HepG2 (cell line): Measurements from ENCODE around the gene METTL27. TPM values are rescaled to one million over a fixed set of nuclear protein-coding genes. Genes with fewer than 3 reads are reported as not detected.
A peak's percentile ranks its signal among the peaks of the same experiment; 100 is the strongest.

Experiments
- ATAC-seq: fragments of 200-7000 bp; cut with Tn5 transposase; 3 replicates; pipeline ENCODE4 v1.9.1; 2020; ENCODE audit warnings: mild to moderate bottlenecking, moderate library complexity
- Bru-seq: library from RNA; stranded (reverse); fragments of 400-500 nt; gene quantifications from one replicate; lab custom pipeline; 2021; lab: Mats Ljungman, UMichigan
- BruChase-seq, 2 experiments: library from RNA; stranded (reverse); fragments of 400-500 nt; gene quantifications; one replicate each; lab custom pipeline; 2021; lab: Mats Ljungman, UMichigan
- BruUV-seq: library from RNA; stranded (reverse); fragments of 400-500 nt; replicated peaks from 2 replicates; lab custom pipeline; 2021; lab: Mats Ljungman, UMichigan
- CTCF ChIA-PET: fragments of 300-600 bp; formaldehyde crosslinking; extraction: SDS; loops from one replicate; lab custom pipeline; 2021; ENCODE audit warnings: low total read pairs, inconsistent platforms, low intra/inter-chr PET ratio; lab: Yijun Ruan, JAX
- POLR2A ChIA-PET: fragments of 350-600 bp; sonication (Branson Sonifier 250); formaldehyde crosslinking; loops from one replicate; lab custom pipeline; 2020; ENCODE audit warnings: antibody characterized with exemption, inconsistent platforms; lab: Yijun Ruan, JAX
- DNase-seq: peaks from one replicate; pipeline ENCODE4 v3.0.0-alpha.2; 2015; ENCODE audit warnings: low spot score
- FAIRE-seq: peaks from 3 replicates; lab custom pipeline; 2011; peaks lifted over from hg19 to GRCh38; lab: Jason Lieb, UNC
- H2AFZ ChIP-seq: one replicate; pipeline ENCODE4 v1.6.1; 2011; ENCODE audit warnings: low read length, inconsistent platforms
- H3K27ac ChIP-seq: fragments of 300-600 bp; 3 replicates; pipeline ENCODE4 v1.8.0; 2011; ENCODE audit warnings: mixed run types, mild to moderate bottlenecking, mixed read lengths, low read length, inconsistent platforms; ENCODE audit not compliant: insufficient read depth; ENCODE audit errors: extremely low read length
- H3K27me3 ChIP-seq, 2 experiments: fragments of 200-600 bp in 1 of 2; 2 replicates in 1 of 2; 3 replicates in 1 of 2; pipeline versions ENCODE4 v1.6.0 to v1.8.0; 2011; ENCODE audit warnings: low read length in 2 of 2, mild to moderate bottlenecking in 2 of 2, moderate library complexity in 2 of 2, inconsistent platforms in 1 of 2; ENCODE audit not compliant: insufficient read depth in 2 of 2, control insufficient read depth in 1 of 2
- H3K36me3 ChIP-seq, 2 experiments: fragments of 200-600 bp in 1 of 2; replicated peaks in 1 of 2; 2 replicates in 1 of 2; 3 replicates in 1 of 2; pipeline versions ENCODE4 v1.5.1 to v1.8.0; 2011; ENCODE audit warnings: low read length in 2 of 2, inconsistent platforms in 1 of 2; ENCODE audit not compliant: insufficient read depth in 2 of 2, control insufficient read depth in 1 of 2
- H3K4me1 ChIP-seq: 2 replicates; pipeline ENCODE4 v1.5.1; 2012; ENCODE audit warnings: low read length, inconsistent platforms; ENCODE audit not compliant: insufficient read depth
- H3K4me2 ChIP-seq: 2 replicates; pipeline ENCODE4 v1.6.0; 2011; ENCODE audit warnings: low read depth, low read length, inconsistent platforms
- H3K4me3 ChIP-seq, 3 experiments: fragments of 200-600 bp in 1 of 3; sonication (generic), shearing (Covaris generic) in 1 of 3; replicated peaks in 1 of 3; 2 replicates each; pipeline ENCODE4 v1.5.1; 2011 to 2016; ENCODE audit warnings: low read length in 3 of 3, inconsistent platforms in 2 of 3, low read depth in 2 of 3, mild to moderate bottlenecking in 2 of 3, control low read depth in 1 of 3, mixed read lengths in 1 of 3; ENCODE audit not compliant: insufficient read depth in 1 of 3
- H3K79me2 ChIP-seq: one replicate; pipeline ENCODE4 v1.6.1; 2011; ENCODE audit warnings: low read length, inconsistent platforms; ENCODE audit not compliant: insufficient read depth
- H3K9ac ChIP-seq: 2 replicates; pipeline ENCODE4 v1.6.0; 2011; ENCODE audit warnings: mild to moderate bottlenecking, low read depth, low read length, inconsistent platforms; ENCODE audit not compliant: insufficient read depth
- H3K9me3 ChIP-seq: 2 replicates; pipeline ENCODE4 v1.5.1; 2012; ENCODE audit warnings: mild to moderate bottlenecking, low read length
- H4K20me1 ChIP-seq: 2 replicates; pipeline ENCODE4 v1.6.0; 2011; ENCODE audit warnings: inconsistent platforms, mild to moderate bottlenecking, low read length, moderate library complexity; ENCODE audit not compliant: insufficient read depth
- KLF12 ChIP-seq: sonication (generic); formaldehyde crosslinking; IDR thresholded peaks from 2 replicates; pipeline ENCODE4 v1.4.0; 2020; ENCODE audit warnings: missing genetic modification reagents, borderline replicate concordance
- LCORL ChIP-seq, 2 experiments: fragments of 450-650 bp in 1 of 2; sonication (generic) in 1 of 2; formaldehyde crosslinking in 1 of 2; IDR thresholded peaks; 2 replicates each; pipeline versions ENCODE4 v1.5.0 to v1.6.1; 2017 to 2020; ENCODE audit warnings: antibody characterized with exemption in 1 of 2, missing genetic modification reagents in 1 of 2
- MTA1 ChIP-seq: sonication (generic); formaldehyde crosslinking; IDR thresholded peaks from 2 replicates; pipeline ENCODE4 v1.4.0; 2020; ENCODE audit warnings: missing genetic modification reagents, mild to moderate bottlenecking, borderline replicate concordance
- PHF21A ChIP-seq: sonication (generic); formaldehyde crosslinking; IDR thresholded peaks from 2 replicates; pipeline ENCODE4 v1.5.0; 2020; ENCODE audit warnings: mild to moderate bottlenecking, missing genetic modification reagents
- SOX6 ChIP-seq, 2 experiments: fragments of 450-650 bp in 1 of 2; sonication (generic) in 1 of 2; formaldehyde crosslinking in 1 of 2; IDR thresholded peaks; 2 replicates each; pipeline versions ENCODE4 v1.4.0 to v1.6.1; 2017 to 2020; ENCODE audit warnings: antibody characterized with exemption in 1 of 2, mild to moderate bottlenecking in 1 of 2, missing genetic modification reagents in 1 of 2
- TFDP1 ChIP-seq: IDR thresholded peaks from 2 replicates; pipeline ENCODE4 v1.6.1; 2016; ENCODE audit warnings: missing compliant biosample characterization, missing genetic modification reagents, borderline replicate concordance
- TRIM22 ChIP-seq: fragments of 450-650 bp; IDR thresholded peaks from 2 replicates; pipeline ENCODE4 v1.6.1; 2017
- ZNF326 ChIP-seq: sonication (generic); formaldehyde crosslinking; IDR thresholded peaks from 2 replicates; pipeline ENCODE4 v1.4.0; 2020; ENCODE audit warnings: missing genetic modification reagents, borderline replicate concordance
- ZNF362 ChIP-seq: sonication (generic); formaldehyde crosslinking; IDR thresholded peaks from 2 replicates; pipeline ENCODE4 v1.4.0; 2020; ENCODE audit warnings: missing genetic modification reagents, mild to moderate bottlenecking, borderline replicate concordance
- ZNF557 ChIP-seq: sonication (generic); formaldehyde crosslinking; IDR thresholded peaks from 2 replicates; pipeline ENCODE4 v1.4.0; 2020; ENCODE audit warnings: missing genetic modification reagents
- WGBS: methylation state at CpG from one replicate; pipeline ENCODE4 v1.1.6; 2017; ENCODE audit warnings: low lambda C conversion rate; 5-methylcytosine and 5-hydroxymethylcytosine counted together
- in situ Hi-C: cut with HindIII; loops from 2 replicates; pipeline ENCODE4 v1.10.0; 2017; ENCODE audit warnings: low pct_unique_long_range_greater_than_20kb; ENCODE audit not compliant: extremely low pct_ligation_motif_present
- intact Hi-C: fragments of 100-400 bp; cut with micrococcal nuclease; formaldehyde crosslinking; loops from one replicate; pipeline ENCODE4 v1.10.0; 2022; ENCODE audit not compliant: unreplicated experiment
- long read RNA-seq, 2 experiments: library from RNA in 1 of 2; library from polyadenylated mRNA in 1 of 2; stranded (forward) in 1 of 2; unstranded in 1 of 2; transcript quantifications; one replicate each; pipeline ENCODE4 v2.0.0, GENCODE V29; 2019 to 2022
- polyA minus RNA-seq, 3 experiments: library from RNA; depleted of rRNA, polyadenylated mRNA; stranded (reverse); fragments of >200 nt; gene quantifications; 2 replicates each; pipeline ENCODE4 v1.2.3, GENCODE V29; 2011; ENCODE audit warnings: low replicate concordance in 1 of 3
- polyA plus RNA-seq, 8 experiments: library from polyadenylated mRNA; depleted of rRNA in 3 of 8; stranded (reverse) in 7 of 8; unstranded in 1 of 8; fragments of >200 nt; fragmentation: Illumina TruSeq in 4 of 8; extraction: Trizol in 4 of 8; gene quantifications; 2 replicates each; pipeline versions ENCODE4 v1.2.1 to v1.2.3, GENCODE V29; 2011 to 2016; ENCODE audit warnings: low read depth in 4 of 8, missing spikeins in 1 of 8, mixed read lengths in 1 of 8; ENCODE audit not compliant: insufficient read depth in 1 of 8
- total RNA-seq, 5 experiments: library from RNA; depleted of rRNA; stranded (reverse); fragments of >200 nt; fragmentation: Illumina TruSeq; extraction: Trizol; gene quantifications; 2 replicates each; pipeline ENCODE4 v1.2.3, GENCODE V29; 2016; ENCODE audit warnings: low read depth in 1 of 5

METTL27 gene
- total RNA-seq (2016; rRNA removed; fragmentation: Illumina TruSeq; extraction: Trizol) (1.2 and 2.0 TPM in 2 replicates), polyA plus RNA-seq (2011; rRNA removed) (3.0 and 3.6 TPM in 2 replicates), polyA minus RNA-seq (2011; rRNA and poly(A)+ RNA removed; ENCODE audit: low replicate concordance) (3.6 and 5.4 TPM in 2 replicates), Bru-seq, nascent RNA (percentile 42 among the genes with signal in this experiment), BruChase-seq, experiment 1, labeled RNA remaining after a 6-hour chase (percentile 26 among the genes with signal in this experiment), BruChase-seq, experiment 2, labeled RNA remaining after a 2-hour chase (percentile 27 among the genes with signal in this experiment)
- total RNA-seq (2016; cell fraction: cytosol; rRNA removed; fragmentation: Illumina TruSeq; extraction: Trizol; ENCODE audit: low read depth): 0.88 and 1.1 TPM in 2 replicates
- 1.3 and 1.7 TPM in 2 replicates for total RNA-seq (2016; cell fraction: insoluble cytoplasmic fraction; rRNA removed; fragmentation: Illumina TruSeq; extraction: Trizol)
- total RNA-seq (2016; cell fraction: membrane; rRNA removed; fragmentation: Illumina TruSeq; extraction: Trizol): 0.77 and 1.5 TPM in 2 replicates
- 0.60 and 0.99 TPM in 2 replicates for total RNA-seq (2016; cell fraction: nucleus; rRNA removed; fragmentation: Illumina TruSeq; extraction: Trizol)
- 1.5 and 4.7 TPM in 2 replicates for polyA plus RNA-seq (2011; cell fraction: cytosol; rRNA removed)
- 3.3 and 4.0 TPM in 2 replicates for polyA plus RNA-seq (2011; cell fraction: nucleus; rRNA removed)
- polyA plus RNA-seq (2012): 1.8 and 2.3 TPM in 2 replicates
- polyA plus RNA-seq (2016; cell fraction: cytosol; fragmentation: Illumina TruSeq; extraction: Trizol; ENCODE audit: low read depth): 1.4 and 1.7 TPM in 2 replicates
- polyA plus RNA-seq (2016; cell fraction: insoluble cytoplasmic fraction; fragmentation: Illumina TruSeq; extraction: Trizol; ENCODE audit: low read depth): 0.83 and 1.6 TPM in 2 replicates
- polyA plus RNA-seq (2016; cell fraction: membrane; fragmentation: Illumina TruSeq; extraction: Trizol; ENCODE audit: low read depth): 0.92 and 1.7 TPM in 2 replicates
- 1.5 and 1.8 TPM in 2 replicates for polyA plus RNA-seq (2016; cell fraction: nucleus; fragmentation: Illumina TruSeq; extraction: Trizol; ENCODE audit: insufficient read depth, low read depth)
- 0.69 and 0.70 TPM in 2 replicates for polyA minus RNA-seq (2011; cell fraction: cytosol; rRNA and poly(A)+ RNA removed)
- polyA minus RNA-seq (2011; cell fraction: nucleus; rRNA and poly(A)+ RNA removed): 2.1 and 3.7 TPM in 2 replicates
- long read RNA-seq, experiment 1, partial matches to known transcripts: 1 of 3 reads
- long read RNA-seq, experiment 1, other reads (novel, unspliced or antisense): 1 of 3 reads
- long read RNA-seq, experiment 2, partial matches to known transcripts: 1 of 6 reads
- long read RNA-seq, experiment 2, other reads (novel, unspliced or antisense): 4 of 6 reads

GRCh38 chr7:73842067-73842976, at the start of gene METTL27:
TSS of gene METTL27 (minus strand) at chr7:73842516. CDS start at chr7:73842140, 376 bp downstream.
- peaks cover 0 to 3% of the 10 kb centered on the region in 2 experiments; a peak in 1 of 5 replicates for H3K27me3 ChIP-seq
- H3K36me3 ChIP-seq: no peaks in the 10 kb centered on the region
- CTCF ChIA-PET: no interaction called here
- TSS peak; percentile 70 for BruUV-seq
- peak within 1 kb of the TSS; percentile 66; the same call in 1 of the 2 replicates for H3K9ac ChIP-seq
- FAIRE-seq: peak; percentile 65
- H4K20me1 ChIP-seq: no peaks in the 10 kb centered on the region
- H2AFZ ChIP-seq: peak within 1 kb of the TSS; percentile 54
- WGBS: 0% methylated on average over 3 of the region's 45 CpGs
- DNase-seq: peak; percentile 86
- intact Hi-C loops: no loop called here
- H3K9me3 ChIP-seq: no peaks in the 10 kb centered on the region
- H3K4me3 ChIP-seq: peak within 1 kb of the TSS; percentile 75 to 83 (median 77)
- H3K27ac ChIP-seq: peak within 1 kb of the TSS; percentile 25
- no peaks in the 10 kb centered on the region for H3K79me2 ChIP-seq
- peaks cover 48% of the 10 kb centered on the region for H3K4me1 ChIP-seq
- in situ Hi-C loops: no loop called here
- POLR2A ChIA-PET: interaction anchor here (0.6 to 3.7 kb wide), 9 partner anchors 9 to 437 kb away, joined by 3 to 55 read pairs (median 4); partner anchors contain the start of genes CLDN3 and CLDN4
- peak; percentile 94 for ATAC-seq
- H3K4me2 ChIP-seq: peak within 1 kb of the TSS; percentile 91
- no peak for TF ChIP-seq ZNF326 (CRISPR knock-in tag)
- TF ChIP-seq SOX6 (IDR thresholded peaks at IDR 0.05): no peak
- TF ChIP-seq SOX6 (CRISPR knock-in tag; IDR thresholded peaks at IDR 0.05): no peak
- no peak for TF ChIP-seq KLF12 (CRISPR knock-in tag)
- TF ChIP-seq TFDP1 (CRISPR knock-in tag): peak; percentile 39; the same call in 1 of the 2 replicates
- TF ChIP-seq TRIM22: no peak
- TF ChIP-seq MTA1 (CRISPR knock-in tag): no peak; the same call in 1 of the 2 replicates
- TF ChIP-seq ZNF362: no peak
- no peak for TF ChIP-seq PHF21A (CRISPR knock-in tag)
- no peak for TF ChIP-seq ZNF557 (CRISPR knock-in tag)
- no peak for TF ChIP-seq LCORL (IDR thresholded peaks at IDR 0.05)
- TF ChIP-seq LCORL (CRISPR knock-in tag; IDR thresholded peaks at IDR 0.05): 0 out of 2 replicates have a peak, but pooled peaks have one; percentile 17
